ENCODE data around the gene PARVA.

DNA sequence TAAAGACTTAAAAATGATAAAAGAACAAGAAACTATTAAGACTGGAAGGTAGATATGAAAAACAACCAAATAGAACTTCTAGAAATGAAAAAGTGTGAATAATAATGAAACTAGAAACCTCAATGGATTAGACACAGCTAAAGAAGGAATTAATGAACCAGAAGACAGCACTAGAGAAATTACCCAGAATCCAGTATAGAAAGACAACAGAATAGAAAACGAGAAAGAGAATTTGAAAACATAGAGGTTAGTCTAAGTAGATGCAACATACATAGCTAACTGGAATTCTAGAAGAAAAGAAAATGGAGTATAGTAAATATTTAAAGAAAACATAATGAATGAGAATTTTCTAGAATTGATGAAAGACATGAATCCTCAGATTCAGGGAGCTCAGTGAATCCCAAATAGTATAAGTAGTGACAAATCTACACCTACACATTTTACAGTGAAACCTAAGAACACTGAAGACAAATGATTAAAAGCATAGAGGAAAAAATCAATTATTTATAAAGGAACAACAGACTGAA is 111.9 kb downstream of the PARVA start:
- TF ChIP-seq, protein P1, sequence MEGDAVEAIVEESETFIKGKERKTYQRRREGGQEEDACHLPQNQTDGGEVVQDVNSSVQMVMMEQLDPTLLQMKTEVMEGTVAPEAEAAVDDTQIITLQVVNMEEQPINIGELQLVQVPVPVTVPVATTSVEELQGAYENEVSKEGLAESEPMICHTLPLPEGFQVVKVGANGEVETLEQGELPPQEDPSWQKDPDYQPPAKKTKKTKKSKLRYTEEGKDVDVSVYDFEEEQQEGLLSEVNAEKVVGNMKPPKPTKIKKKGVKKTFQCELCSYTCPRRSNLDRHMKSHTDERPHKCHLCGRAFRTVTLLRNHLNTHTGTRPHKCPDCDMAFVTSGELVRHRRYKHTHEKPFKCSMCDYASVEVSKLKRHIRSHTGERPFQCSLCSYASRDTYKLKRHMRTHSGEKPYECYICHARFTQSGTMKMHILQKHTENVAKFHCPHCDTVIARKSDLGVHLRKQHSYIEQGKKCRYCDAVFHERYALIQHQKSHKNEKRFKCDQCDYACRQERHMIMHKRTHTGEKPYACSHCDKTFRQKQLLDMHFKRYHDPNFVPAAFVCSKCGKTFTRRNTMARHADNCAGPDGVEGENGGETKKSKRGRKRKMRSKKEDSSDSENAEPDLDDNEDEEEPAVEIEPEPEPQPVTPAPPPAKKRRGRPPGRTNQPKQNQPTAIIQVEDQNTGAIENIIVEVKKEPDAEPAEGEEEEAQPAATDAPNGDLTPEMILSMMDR (IDR thresholded peaks at IDR 0.05): no peak
- TF ChIP-seq POLR2A (IDR thresholded peaks at IDR 0.05): no peak

Data from lower leg skin (tissue), 3 donors.